ENCODE measurements around the gene FAM8A1. TPM values are rescaled to one million over a fixed set of nuclear protein-coding genes. Genes with fewer than 3 reads are reported as not detected.

FAM8A1 gene
- total RNA-seq, 1 donor from 2014 or later = 20.2 TPM

- DNase-seq (ENCODE audit: extremely low read depth, low read depth, low spot score) = no peak
These were observed 53.2 kb downstream of the FAM8A1 start for GRCh38 chr6:17653198-17653882.

- no peak for DNase-seq (ENCODE audit: extremely low read depth, low read depth, low spot score)
These were observed 56.0 kb downstream of the FAM8A1 start for GRCh38 chr6:17656092-17656491.

GRCh38 chr6:17656644-17657043, 56.5 kb downstream of the FAM8A1 start:
- no peak for DNase-seq (ENCODE audit: extremely low read depth, low read depth, low spot score)

Other genes starting within 250 kb of the FAM8A1 start
- 2.7 and 3.7 TPM in 2 replicates for gene CAP2, start 206.7 kb upstream of the FAM8A1 start, total RNA-seq
- gene NUP153, start 106.6 kb downstream of the FAM8A1 start, total RNA-seq = 29.6 and 34.1 TPM in 2 replicates

All from glomerular endothelial cell (primary cell).